ENCODE measurements around the gene ITGA3.

The ITGA3 gene

DNA sequence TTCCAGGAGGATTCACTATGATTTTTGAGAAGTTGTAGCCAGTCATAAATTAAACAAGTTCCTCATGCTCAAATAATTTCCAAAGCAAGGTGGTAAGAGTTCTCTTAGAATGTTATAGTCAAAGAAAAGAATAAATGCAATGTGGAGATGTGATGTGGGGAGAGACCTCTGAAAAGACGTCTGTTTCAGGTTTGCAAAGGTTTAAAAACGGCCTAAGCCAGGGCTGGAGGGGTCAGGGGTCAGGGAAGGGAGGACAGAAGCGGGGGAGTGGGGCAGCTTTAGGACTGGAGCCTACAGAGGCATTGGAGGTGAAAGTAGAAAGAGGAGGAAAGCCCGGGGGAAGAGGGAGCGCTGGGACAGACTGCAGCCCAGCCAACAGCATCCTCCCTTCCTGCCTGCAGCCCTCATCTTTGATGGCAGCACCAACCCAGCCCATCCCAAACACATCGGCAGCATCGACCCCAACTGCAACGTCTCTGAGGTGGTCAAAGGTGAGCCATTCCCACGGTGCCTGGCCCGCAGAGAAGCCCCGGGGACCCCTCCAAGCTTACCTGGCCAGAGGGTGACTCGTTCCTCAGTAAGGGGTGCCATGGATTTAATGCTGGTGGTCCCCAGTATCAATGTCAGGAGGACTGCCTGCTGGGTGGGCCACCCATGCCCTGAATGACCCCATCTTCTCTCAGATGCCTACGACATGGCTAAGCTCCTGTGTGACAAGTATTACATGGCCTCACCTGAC lies 50.7 kb downstream of the ITGA3 start:
- in situ Hi-C loops (cut with MboI; ENCODE audit: low sequenced_read_pairs): no loop called here

GRCh38 chr17:50107790-50108414 lies 52.0 kb downstream of the ITGA3 start:
- in situ Hi-C loops (cut with MboI; ENCODE audit: low sequenced_read_pairs): no loop called here

- in situ Hi-C loops (cut with MboI; ENCODE audit: low sequenced_read_pairs): no loop called here
Measured at GRCh38 chr17:50108556-50108955, 52.6 kb downstream of the ITGA3 start.

DNA sequence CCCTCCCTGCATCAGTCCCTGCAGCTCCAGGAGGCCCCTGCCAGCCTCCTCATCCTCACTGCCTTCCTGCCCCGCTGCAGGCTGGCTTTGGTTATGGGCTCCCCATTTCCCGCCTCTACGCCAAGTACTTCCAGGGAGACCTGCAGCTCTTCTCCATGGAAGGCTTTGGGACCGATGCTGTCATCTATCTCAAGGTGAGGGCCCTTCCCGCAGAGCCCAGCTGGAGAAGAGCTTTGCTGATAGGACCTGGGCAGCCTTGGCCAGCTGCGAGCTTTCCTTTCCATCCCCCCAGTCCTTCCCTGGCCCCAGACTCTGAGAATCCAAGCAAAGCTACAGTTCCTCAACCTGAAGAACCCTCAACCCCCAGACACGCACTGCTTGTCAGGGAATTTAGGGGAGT lies 53.3 kb downstream of the ITGA3 start:
- in situ Hi-C loops (cut with MboI; ENCODE audit: low sequenced_read_pairs): no loop called here

GRCh38 chr17:50109785-50110184 lies 53.9 kb downstream of the ITGA3 start:
- in situ Hi-C loops (cut with MboI; ENCODE audit: low sequenced_read_pairs): no loop called here

DNA sequence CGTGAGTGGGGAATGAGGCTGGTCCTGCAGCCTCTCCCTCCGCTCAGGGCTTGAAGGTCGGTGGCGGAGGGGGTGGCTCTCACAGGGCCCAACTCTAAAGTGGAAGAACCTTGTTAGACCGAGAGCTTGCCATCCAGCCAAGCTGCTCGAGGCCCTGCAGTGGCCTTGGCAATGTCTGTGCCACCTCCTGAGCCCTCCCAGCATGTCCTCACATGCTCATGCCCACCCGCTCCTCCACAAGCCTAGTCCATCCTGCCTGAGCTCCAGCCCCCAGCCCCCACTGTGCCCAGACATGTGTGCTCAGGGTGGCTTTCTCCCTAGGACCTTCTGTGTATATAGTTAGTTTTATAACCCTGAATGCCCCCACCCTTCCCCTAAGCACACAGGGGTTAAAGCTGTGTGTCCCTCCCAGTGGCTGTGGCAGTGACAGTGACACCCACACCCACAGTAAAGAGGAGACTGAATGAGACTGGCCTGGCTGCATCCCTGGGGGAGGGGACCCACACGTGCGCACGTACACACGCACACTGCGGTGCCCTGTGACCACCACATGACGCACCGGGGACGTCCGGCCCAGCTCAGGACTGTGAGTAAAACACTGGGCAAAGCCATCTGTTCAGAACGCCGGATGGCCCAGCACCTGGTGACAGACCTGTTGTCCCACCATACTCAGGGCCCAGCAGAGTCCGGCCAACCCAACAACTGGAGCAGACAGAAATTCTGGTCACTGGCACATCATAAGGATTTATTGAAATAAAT lies 54.9 kb downstream of the ITGA3 start:
- in situ Hi-C loops (cut with MboI; ENCODE audit: low sequenced_read_pairs): no loop called here

- in situ Hi-C loops (cut with MboI; ENCODE audit: low sequenced_read_pairs): no loop called here
Measured at GRCh38 chr17:50111673-50112655, 56.1 kb downstream of the ITGA3 start.

- in situ Hi-C loops (cut with MboI; ENCODE audit: low sequenced_read_pairs): no loop called here
Measured at GRCh38 chr17:50112694-50113093, 56.8 kb downstream of the ITGA3 start.

DNA sequence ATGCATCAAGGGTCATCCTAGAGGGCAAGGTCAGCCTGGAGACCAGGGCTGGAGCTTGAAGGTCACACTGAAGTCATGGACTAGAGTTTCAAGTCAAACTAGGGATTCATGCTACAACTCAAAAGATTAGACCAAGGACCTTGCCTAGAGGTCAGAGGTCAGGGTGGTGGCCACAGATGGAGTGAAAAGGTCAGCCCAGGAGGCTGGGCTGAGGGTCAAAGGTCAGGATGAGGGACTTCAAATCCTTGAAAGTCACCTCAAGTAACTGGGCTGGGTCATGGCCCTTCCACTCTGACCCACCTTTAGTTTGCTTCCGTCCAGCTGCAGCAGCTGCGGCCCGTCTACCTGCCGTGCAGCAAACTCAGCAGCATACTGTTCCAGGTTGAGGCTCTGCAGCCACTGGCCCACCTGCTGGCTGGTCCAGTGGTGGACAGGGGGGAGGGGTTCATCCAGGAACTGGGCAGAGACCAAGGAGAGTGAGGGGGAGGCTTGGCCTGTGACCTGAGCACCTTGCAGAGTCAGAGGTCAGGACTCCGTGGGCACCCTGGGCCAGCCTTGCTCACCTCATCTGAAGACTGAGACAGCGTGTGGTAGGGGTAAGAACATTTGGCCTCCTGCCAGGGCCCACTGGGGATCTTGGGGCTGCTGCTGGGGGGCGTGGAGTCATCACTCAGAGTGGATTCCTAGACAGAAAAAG lies 57.9 kb downstream of the ITGA3 start:
- in situ Hi-C loops (cut with MboI; ENCODE audit: low sequenced_read_pairs): no loop called here

DNA sequence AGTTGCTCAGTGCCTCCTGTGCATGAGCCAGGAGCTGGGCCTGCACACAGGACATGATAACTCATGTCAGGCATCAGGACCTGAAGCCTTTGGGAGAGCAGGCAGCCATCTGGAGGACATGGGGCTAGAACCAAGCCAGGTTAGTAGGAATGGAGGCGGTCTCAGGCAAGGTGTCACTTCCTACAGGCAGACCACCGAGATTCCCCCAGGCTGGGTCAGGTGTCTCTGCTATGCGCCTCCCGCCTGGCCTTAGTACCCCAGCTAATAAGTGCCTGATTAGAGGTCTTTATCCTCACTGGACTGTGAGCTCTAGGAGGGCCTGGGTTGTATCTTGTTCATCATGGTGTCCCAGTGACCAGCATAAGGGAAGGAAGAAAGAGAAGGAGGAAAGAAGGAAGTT lies 58.5 kb downstream of the ITGA3 start:
- in situ Hi-C loops (cut with MboI; ENCODE audit: low sequenced_read_pairs): no loop called here

DNA sequence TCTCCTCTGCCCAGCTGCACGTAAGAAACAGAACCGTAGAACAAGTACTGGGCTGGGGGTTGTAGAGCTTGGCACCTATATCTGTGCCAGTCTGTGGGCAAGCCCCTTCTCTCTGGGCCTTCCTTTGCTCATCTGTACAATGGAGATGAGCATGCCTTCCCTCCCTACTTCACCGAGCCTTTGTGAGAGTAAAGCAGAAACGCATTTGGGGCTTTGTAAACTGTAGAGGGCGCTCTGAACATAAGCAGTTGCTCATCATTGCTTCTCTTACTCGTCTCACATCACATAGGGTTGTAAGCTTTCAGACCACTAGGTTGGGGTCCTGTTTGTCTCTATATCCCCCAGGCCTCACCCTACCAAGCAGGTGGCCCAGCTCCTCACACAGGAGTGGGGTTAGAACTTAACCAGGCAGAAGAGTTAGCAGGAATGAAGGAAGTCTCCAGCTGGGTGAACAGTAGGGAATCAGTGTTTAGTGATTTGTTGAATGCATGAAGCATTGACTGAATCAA lies 59.0 kb downstream of the ITGA3 start:
- in situ Hi-C loops (cut with MboI; ENCODE audit: low sequenced_read_pairs): no loop called here

DNA sequence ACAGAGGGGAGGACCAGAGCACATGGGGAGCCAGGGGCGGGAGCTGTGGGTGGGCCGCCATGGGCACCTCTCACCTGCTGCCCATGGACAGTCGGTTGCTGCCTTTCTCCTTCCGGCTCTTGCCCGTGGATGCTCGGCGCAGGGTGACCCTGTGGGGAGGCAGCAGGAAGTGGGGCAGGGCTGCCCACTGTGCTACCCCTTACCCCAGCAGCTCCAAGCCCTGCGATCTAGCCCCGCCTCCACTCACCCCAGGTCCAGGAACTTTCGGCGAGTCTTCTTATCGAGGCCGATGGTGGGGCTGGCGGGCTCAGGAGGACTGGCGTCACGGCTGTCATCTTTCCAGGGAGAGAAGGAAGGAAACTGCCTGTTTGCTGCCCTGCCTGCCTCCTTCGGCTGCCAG lies 59.8 kb downstream of the ITGA3 start:
- in situ Hi-C loops (cut with MboI; ENCODE audit: low sequenced_read_pairs): no loop called here

GRCh38 chr17:50117202-50118051 lies 61.5 kb downstream of the ITGA3 start:
- in situ Hi-C loops (cut with MboI; ENCODE audit: low sequenced_read_pairs): no loop called here

DNA sequence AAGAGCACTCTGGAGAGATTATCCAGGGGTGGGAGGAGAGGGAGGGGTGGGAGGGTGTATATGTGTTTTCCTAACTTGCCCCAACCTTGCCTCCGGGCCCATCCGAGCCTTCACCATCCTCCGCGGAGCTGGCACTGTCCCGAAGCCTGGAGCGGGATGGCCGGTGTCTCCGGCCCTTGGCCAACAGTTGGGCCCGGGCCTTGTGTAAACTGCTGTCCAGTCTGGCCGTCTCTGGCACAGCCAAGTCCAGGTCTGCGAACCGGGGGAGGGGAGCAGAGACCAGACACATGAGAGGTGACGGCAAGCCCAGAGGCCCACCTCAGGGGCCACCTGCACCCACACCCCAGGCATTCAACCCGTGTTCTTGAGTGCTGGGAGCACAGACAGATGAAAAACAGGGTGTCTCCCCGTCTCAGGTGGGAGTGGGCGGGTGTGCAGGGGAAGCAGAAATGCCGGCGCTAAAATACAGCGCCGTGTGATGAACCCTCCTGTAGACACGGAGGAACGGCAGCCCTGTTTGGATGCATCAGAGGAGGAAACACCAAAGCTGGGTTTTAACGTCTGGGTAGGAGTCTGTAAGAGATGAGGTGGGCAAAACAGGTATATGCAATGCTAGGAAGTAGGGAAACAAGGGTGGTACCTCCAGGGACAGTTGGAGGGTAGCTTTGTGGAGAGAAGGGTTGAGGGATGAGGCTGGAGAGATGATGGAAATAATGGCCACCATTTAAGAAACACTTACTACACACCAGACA lies 62.3 kb downstream of the ITGA3 start:
- in situ Hi-C loops (cut with MboI; ENCODE audit: low sequenced_read_pairs): no loop called here

DNA sequence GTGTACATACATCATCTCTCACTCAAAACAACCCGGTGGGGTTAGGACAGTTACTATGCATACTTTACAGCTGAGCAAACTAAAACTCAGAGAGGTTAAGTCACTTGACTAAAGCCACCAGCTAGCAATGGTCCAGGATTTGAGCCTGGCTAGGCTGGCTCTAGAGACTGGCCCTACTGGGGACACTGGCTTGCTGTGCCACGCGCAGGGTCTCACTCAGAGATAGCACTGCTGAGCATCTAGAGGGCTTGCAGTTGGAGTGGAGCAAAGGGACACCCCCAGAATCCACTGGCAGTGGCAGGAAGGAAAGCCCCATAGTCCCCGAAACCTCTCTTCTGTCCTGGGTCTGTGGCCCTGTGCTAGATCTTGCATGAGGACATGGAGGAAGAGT lies 62.9 kb downstream of the ITGA3 start:
- in situ Hi-C loops (cut with MboI; ENCODE audit: low sequenced_read_pairs): no loop called here

- in situ Hi-C loops (cut with MboI; ENCODE audit: low sequenced_read_pairs): no loop called here
Measured at GRCh38 chr17:50120475-50121253, 64.8 kb downstream of the ITGA3 start.

- in situ Hi-C loops (cut with MboI; ENCODE audit: low sequenced_read_pairs): no loop called here
Measured at GRCh38 chr17:50122945-50123344, 67.0 kb downstream of the ITGA3 start.
